ENCODE data around the gene LRPAP1.

LRPAP1 gene

DNA sequence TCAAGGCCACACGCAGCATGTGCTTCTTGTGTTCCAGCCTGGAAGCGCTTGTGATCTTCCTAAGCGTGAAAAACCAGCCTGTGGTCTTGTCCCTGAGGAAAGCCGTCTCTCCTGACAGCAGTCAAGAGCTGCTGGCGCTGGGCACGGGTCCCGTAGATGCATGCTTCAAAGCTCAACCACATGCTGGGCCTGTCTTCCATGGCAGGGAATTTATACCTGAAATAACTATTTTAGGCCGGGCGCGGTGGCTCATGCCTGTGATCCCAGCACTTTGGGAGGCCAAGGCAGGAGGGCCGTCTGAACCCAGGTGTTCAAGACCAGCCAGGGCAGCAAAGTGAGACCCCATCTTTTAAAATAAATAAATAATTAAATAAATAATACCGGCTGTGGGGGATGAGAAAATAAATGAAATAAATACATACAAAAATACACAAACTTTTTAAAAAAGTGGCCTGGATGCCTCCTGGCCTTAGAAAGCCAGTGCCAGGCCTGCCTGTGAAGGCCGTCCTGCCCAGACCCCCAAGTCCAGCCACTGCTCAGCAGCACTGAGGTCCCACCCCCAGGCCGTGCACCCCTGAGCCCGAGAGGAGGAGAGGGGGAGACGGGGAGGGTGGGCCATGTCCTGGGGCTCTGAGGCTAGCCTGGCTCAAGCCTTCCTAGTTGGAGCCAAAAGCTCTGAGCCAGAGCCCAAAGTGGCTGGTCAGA lies 10.4 kb downstream of the LRPAP1 start:
- Histone ChIP-seq H3K36me3 (ENCODE audit: insufficient read depth, low read length) (peaks cover 70% of the 10 kb centered on the region), H3K9ac (ENCODE audit: low read depth, low read length) (no peak overlapping the region), H3K27me3 (ENCODE audit: insufficient read depth, low read length) (no peaks in the 10 kb centered on the region), H3K4me3 (ENCODE audit: low read length) (no peak overlapping the region), H3K4me1 (ENCODE audit: insufficient read depth, low read length) (no peaks in the 10 kb centered on the region), H3K27ac (ENCODE audit: low read depth, low read length) (no peak overlapping the region), H3K9me3 (ENCODE audit: insufficient read depth, low read depth, low read length) (no peaks in the 10 kb centered on the region)
- 95% methylated on average over 15 of the region's 16 CpGs for WGBS

DNA sequence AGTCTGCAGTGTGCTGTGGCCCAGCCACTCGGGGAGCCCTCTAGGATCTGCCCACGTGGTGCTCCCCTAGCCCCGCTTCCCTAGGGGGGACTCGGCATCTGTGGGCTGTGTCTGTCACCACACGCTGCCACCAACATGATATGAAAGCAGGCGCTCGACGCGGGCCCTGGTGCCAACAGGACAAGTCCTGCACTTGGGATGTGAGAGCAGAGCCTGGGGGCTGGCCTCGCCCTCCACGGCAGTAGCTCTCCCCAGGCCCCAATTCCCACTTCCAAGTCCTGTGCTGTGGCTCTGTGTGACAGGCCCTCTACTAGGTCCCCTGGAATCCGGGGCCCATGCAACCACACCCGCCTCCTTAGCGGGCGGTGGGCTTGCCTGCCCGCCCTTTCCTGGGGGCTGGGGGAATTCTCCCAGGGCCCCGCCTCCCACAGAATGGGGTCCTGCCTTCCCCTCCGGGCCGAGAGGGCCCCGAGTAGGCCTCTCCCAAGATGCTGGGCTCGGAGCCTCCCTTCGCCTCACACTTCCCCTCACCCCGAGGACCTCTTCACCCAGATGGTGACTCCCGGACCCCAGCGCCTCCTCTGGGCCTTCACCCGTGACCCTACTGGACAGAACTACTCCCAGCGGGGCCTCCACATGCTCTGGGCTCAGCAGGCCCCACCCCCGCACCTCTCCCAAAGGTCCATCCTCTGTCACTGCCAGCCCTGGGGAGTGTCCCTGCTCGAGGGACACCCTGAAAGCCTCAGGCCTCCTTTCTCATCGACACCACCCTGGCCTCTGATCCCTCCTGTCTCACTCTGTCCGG lies 11.2 kb downstream of the LRPAP1 start:
- Histone ChIP-seq H3K4me3 (ENCODE audit: low read length) (no peak overlapping the region), H3K27me3 (ENCODE audit: insufficient read depth, low read length) (no peaks in the 10 kb centered on the region), H3K4me1 (ENCODE audit: insufficient read depth, low read length) (no peaks in the 10 kb centered on the region), H3K27ac (ENCODE audit: low read depth, low read length) (no peak overlapping the region), H3K9ac (ENCODE audit: low read depth, low read length) (no peak overlapping the region), H3K36me3 (ENCODE audit: insufficient read depth, low read length) (peaks cover 77% of the 10 kb centered on the region), H3K9me3 (ENCODE audit: insufficient read depth, low read depth, low read length) (no peaks in the 10 kb centered on the region)
- 94% methylated on average over 31 of the region's 31 CpGs for WGBS

DNA sequence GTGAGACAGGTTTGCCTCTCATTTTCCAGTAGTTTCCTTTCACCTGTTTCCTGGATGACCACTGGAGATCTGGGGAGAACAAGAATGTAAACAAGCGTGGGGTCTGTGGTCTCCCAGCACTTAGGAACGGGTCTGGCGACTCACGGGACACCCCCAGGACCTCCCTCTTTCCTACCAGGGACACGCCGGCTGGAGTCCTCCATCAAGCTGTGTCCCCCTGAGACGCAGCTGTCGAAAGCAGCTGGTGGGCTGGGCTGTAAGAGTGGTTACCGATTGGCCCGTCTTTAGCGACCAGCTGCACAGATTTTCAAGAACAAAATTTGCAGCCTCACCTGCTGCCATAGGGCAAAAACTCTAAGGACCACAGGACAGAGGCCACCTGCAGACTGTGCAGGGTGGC lies 11.9 kb downstream of the LRPAP1 start:
- H3K27ac ChIP-seq (ENCODE audit: low read depth, low read length), result no peak overlapping the region
- no peak overlapping the region for H3K9ac ChIP-seq (ENCODE audit: low read depth, low read length)
- H3K36me3 ChIP-seq (ENCODE audit: insufficient read depth, low read length), result peaks cover 79% of the 10 kb centered on the region
- H3K9me3 ChIP-seq (ENCODE audit: insufficient read depth, low read depth, low read length), result no peaks in the 10 kb centered on the region
- H3K4me3 ChIP-seq (ENCODE audit: low read length), result no peak overlapping the region
- H3K4me1 ChIP-seq (ENCODE audit: insufficient read depth, low read length), result no peaks in the 10 kb centered on the region
- WGBS, result 96% methylated on average over 11 of the region's 11 CpGs
- H3K27me3 ChIP-seq (ENCODE audit: insufficient read depth, low read length), result no peaks in the 10 kb centered on the region

DNA sequence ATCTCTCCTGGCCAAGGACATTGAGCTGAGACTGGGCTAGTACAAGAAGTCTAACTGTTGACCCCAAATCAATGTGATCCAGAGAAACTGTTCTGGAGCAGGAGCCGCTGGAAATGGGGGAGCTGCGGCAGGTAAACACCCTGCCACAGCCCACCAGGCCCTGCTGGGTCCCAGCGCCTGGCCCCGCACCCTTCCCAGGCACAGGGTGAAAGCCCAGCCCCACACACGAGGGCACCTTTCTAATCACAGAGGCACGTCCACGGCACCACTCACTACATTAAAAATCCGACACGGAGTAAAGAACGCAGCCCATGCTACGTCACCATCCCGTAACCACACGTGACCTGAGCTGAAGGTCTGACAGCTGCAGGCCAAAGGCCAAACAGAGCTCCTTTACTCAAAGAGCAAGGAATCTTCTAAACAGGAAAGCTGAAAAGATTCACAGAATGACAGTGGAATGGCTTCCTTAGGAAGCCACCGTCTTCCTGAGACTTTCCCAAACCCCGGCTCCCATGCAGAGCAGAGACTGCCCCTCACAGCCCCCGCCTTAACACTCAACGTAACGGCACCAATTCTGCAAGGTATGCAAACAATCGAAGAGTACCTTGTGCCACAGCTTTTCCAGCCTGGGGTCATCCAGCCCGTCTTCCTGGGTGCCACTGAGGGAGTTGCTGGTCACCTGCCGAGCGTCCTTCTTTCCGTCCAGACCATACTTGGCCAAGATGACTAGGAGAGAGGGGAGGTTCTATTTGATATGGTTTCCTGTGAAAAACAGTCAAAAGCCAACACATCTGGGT lies 12.6 kb downstream of the LRPAP1 start:
- 95% methylated on average over 23 of the region's 23 CpGs for WGBS
- H3K27ac ChIP-seq (ENCODE audit: low read depth, low read length), result no peak overlapping the region
- H3K4me3 ChIP-seq (ENCODE audit: low read length), result no peak overlapping the region
- H3K9ac ChIP-seq (ENCODE audit: low read depth, low read length), result no peak overlapping the region
- no peaks in the 10 kb centered on the region for H3K9me3 ChIP-seq (ENCODE audit: insufficient read depth, low read depth, low read length)
- no peaks in the 10 kb centered on the region for H3K27me3 ChIP-seq (ENCODE audit: insufficient read depth, low read length)
- H3K36me3 ChIP-seq (ENCODE audit: insufficient read depth, low read length), result peaks cover 76% of the 10 kb centered on the region
- no peaks in the 10 kb centered on the region for H3K4me1 ChIP-seq (ENCODE audit: insufficient read depth, low read length)

DNA sequence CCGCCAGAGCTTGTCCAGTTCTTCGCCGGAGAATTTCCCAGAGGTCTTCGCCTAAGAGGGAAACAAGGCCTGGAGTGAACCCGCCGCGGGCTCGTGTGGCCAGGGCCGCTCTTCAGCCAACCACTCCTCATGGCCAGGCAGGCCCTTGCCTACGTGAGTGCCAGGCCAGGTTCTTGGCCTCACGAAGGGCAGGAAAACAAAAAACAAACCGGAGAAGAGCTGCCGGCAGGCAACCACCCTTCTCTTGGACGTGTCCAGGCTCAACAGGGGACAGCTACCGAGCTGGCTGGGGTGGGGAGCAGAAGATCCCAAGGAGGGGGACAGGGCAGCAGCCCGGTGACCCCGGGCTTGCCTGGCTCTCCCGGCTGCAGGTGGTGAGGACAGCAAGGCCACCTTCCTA lies 13.3 kb downstream of the LRPAP1 start:
- WGBS, result 92% methylated on average over 18 of the region's 18 CpGs
- Histone ChIP-seq H3K9ac (ENCODE audit: low read depth, low read length) (no peak overlapping the region), H3K4me1 (ENCODE audit: insufficient read depth, low read length) (no peaks in the 10 kb centered on the region), H3K4me3 (ENCODE audit: low read length) (no peak overlapping the region), H3K27ac (ENCODE audit: low read depth, low read length) (no peak overlapping the region), H3K27me3 (ENCODE audit: insufficient read depth, low read length) (no peaks in the 10 kb centered on the region), H3K36me3 (ENCODE audit: insufficient read depth, low read length) (peaks cover 76% of the 10 kb centered on the region), H3K9me3 (ENCODE audit: insufficient read depth, low read depth, low read length) (no peaks in the 10 kb centered on the region)

DNA sequence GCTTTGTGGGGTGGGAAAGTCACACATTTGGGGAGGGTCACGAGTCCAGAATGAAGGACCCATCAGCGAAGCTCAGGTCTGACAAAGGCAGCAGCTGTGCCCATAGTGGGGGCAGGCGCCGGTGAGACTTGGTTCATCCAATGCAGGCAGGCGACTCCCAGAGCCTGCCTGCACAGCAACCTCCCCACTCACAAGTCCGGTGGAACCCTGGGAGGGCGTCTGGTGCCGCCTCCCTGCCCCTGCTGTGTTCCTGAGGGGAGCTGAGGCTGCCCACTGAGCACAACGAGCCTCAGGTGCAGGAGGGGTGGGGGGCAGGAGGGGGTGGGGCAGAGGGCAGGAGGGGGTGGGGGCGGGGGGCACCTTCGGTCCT lies 13.7 kb downstream of the LRPAP1 start:
- Histone ChIP-seq H3K27me3 (ENCODE audit: insufficient read depth, low read length) (no peaks in the 10 kb centered on the region), H3K9ac (ENCODE audit: low read depth, low read length) (no peak overlapping the region), H3K4me1 (ENCODE audit: insufficient read depth, low read length) (no peaks in the 10 kb centered on the region), H3K27ac (ENCODE audit: low read depth, low read length) (no peak overlapping the region), H3K9me3 (ENCODE audit: insufficient read depth, low read depth, low read length) (no peaks in the 10 kb centered on the region), H3K4me3 (ENCODE audit: low read length) (no peak overlapping the region), H3K36me3 (ENCODE audit: insufficient read depth, low read length) (peaks cover 77% of the 10 kb centered on the region)
- 95% methylated on average over 9 of the region's 11 CpGs for WGBS

DNA sequence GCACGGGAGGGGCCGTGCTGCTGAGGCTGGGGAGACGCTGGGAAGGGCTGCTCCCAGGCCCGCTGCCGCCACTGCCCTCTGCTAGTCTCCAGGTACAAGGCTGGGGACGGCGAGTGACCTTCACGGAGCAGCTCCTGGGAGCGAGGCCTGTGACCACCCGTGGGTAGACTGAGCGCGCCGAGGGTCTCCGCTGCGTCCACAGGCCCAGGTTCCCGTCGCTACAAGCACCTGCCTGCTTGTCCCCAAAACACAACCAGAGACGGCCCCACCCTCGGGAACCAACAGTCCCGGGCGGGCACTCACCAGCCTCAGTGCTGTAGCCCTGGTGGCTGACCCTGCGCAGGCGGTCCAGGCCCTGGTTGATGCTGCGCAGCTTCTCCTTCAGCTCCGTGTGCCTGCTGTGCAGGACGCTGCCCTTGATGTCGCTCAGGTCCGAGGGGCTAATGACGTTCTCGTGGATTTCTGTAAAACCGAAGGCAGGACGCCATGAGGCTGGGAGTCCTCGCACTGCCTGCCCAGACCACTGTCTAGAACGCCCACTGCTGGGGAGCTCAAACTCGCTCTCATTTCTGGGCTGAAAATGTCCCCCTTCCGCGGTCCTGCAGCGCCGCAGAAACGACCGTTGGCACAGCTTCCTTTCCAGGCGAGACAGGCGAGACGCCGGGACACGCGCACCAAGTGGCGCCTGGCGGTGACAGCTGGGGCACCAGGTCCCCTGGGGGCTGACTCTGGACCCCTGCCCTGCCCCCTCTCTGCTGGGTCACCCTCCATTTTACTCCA lies 14.3 kb downstream of the LRPAP1 start:
- Histone ChIP-seq H3K9ac (ENCODE audit: low read depth, low read length) (no peak overlapping the region), H3K27me3 (ENCODE audit: insufficient read depth, low read length) (no peaks in the 10 kb centered on the region), H3K4me3 (ENCODE audit: low read length) (no peak overlapping the region), H3K27ac (ENCODE audit: low read depth, low read length) (no peak overlapping the region), H3K9me3 (ENCODE audit: insufficient read depth, low read depth, low read length) (no peaks in the 10 kb centered on the region), H3K36me3 (ENCODE audit: insufficient read depth, low read length) (peaks cover 75% of the 10 kb centered on the region), H3K4me1 (ENCODE audit: insufficient read depth, low read length) (no peaks in the 10 kb centered on the region)
- WGBS, result 97% methylated on average over 49 of the region's 49 CpGs

DNA sequence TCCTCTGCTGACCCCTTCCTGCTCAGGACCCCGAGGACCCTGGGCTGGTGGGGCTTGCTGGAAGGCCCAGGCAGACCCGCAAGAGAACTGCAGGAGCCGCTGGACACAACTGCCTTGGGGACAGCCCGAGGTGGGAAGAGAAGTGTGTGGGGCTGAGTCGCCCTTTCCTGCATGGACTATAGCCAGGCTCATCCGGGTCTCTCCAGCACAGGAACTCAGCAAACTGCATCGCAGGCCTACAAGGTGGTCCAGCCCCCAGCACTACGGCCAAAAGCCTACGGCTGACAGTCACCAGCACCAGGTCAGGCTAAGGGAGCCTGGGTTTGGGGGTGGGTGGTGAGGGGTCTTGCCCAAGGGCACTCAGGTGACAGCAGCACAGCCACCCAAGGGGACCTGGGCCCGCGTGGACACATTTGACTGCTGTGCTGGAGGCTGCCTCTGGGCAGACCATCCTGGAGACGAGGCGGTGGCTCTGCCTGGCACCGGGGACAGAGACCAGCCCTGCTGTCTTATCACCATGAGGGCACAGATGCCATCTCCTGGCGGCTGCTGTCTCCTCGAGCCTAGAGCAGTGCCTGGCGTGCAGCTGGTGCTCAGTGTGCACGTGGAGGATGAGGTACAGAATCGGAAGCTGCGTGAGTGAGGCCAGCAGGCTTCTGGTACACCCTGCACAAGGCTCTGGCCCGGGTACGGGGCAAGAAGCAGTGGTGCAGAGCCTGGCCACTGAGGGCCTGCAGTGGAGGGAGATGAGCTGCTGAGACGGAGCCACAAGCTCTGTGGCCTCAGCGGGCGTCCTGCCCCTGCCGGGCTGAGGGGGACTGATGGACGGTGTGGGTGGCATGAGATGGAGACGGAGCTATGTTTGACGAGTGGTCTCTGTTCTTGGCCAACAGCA lies 15.1 kb downstream of the LRPAP1 start:
- Histone ChIP-seq H3K27ac (ENCODE audit: low read depth, low read length) (no peak overlapping the region), H3K36me3 (ENCODE audit: insufficient read depth, low read length) (peaks cover 81% of the 10 kb centered on the region), H3K4me3 (ENCODE audit: low read length) (no peak overlapping the region), H3K9me3 (ENCODE audit: insufficient read depth, low read depth, low read length) (no peaks in the 10 kb centered on the region), H3K4me1 (ENCODE audit: insufficient read depth, low read length) (no peaks in the 10 kb centered on the region), H3K9ac (ENCODE audit: low read depth, low read length) (no peak overlapping the region), H3K27me3 (ENCODE audit: insufficient read depth, low read length) (no peaks in the 10 kb centered on the region)
- WGBS, result 93% methylated on average over 29 of the region's 29 CpGs

DNA sequence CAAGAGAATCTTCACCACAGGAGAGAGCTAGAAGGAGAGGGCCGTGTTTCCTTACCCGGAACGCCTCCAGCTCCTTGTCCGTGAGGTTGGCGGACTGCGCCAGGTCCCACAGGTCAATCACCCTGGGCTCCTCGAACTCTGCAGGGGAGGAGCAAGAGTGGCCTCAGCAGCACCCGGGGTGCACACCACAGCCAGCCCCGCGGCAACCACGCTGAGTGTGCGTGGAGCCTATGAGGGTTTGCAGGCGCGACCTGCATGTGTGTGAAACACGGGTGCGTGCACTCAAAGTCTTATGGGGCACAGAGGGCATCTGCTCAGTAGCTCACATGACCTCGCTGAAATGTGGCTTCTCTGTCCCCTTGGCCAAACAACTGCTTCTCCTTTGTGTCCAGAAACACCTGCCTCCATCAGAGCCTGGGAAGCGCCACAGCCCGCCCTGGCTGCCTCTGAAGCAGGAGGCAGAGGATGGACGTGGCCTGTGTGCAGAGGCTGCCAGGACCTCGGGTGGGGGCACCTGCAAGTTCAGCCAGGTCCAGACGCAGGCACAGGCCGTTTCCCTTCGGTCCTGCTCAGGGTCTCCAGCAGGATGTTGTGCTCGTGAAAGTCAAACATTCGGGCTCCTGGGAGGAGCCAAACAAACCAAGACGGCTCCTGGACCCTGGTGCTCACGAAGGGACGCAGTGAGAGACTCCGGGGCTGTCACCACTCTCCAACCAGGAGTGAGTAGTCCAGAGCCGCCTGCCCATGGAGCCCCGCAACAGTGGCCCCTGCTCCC lies 16.0 kb downstream of the LRPAP1 start:
- no peaks in the 10 kb centered on the region for H3K27me3 ChIP-seq (ENCODE audit: insufficient read depth, low read length)
- no peak overlapping the region for H3K9ac ChIP-seq (ENCODE audit: low read depth, low read length)
- peaks cover 82% of the 10 kb centered on the region for H3K36me3 ChIP-seq (ENCODE audit: insufficient read depth, low read length)
- H3K9me3 ChIP-seq (ENCODE audit: insufficient read depth, low read depth, low read length), result no peaks in the 10 kb centered on the region
- no peaks in the 10 kb centered on the region for H3K4me1 ChIP-seq (ENCODE audit: insufficient read depth, low read length)
- H3K27ac ChIP-seq (ENCODE audit: low read depth, low read length), result no peak overlapping the region
- 94% methylated on average over 32 of the region's 32 CpGs for WGBS
- no peak overlapping the region for H3K4me3 ChIP-seq (ENCODE audit: low read length)
